HG03135 (cell line): ENCODE results near the gene LASP1NB.
"Not testable (repeated sequence)": the region's sequence is repeated elsewhere in the genome, so short reads cannot be mapped to it uniquely, and the experiment has no call there.

Experiments used
- ATAC-seq: cut with Tn5 transposase; IDR thresholded peaks from one replicate; pipeline ENCODE4 v1.9.1; 2021; ENCODE audit warnings: mild to moderate bottlenecking, moderate library complexity; ENCODE audit not compliant: unreplicated experiment

LASP1NB gene

DNA sequence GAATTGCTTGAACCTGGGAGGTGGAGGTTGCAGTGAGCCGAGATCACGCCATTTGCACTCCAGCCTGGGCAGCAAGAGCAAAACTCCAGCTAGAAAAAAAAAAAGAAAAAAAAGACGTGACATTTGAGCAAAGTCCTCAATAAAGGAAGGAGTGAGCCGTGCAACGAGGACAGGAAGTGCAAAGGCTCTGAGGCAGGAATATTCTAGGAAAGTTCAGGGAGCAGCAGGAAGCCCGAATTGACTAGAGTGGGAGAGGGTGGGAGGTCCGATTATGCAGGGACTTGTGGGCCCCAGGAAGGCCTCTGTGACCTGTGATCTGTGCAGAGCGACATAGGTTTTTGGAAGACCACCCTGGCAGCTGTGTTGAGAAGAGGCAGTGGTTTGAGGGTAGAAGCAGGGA is 8.6 kb upstream of the LASP1NB start:
- no peak for ATAC-seq

DNA sequence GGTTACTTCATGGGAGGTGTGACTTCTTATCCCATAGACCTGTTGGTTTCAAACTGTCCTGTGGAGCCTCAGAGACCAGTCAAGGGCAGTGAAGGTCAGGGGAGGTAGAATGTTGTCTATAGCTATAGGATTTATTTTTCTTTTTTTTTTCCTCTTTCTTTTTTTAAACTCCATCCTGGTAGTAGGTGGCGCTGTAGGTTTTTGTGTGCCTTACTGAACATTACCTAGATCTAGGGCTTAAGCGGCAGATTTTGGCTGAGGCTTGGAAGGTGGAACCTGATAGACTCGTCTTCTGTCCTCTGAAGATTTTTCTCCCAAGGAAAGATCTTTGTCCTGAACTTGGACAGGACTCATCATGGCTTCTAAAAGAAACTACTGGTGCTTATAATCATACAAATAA is 8.2 kb upstream of the LASP1NB start:
- ATAC-seq, result no peak

DNA sequence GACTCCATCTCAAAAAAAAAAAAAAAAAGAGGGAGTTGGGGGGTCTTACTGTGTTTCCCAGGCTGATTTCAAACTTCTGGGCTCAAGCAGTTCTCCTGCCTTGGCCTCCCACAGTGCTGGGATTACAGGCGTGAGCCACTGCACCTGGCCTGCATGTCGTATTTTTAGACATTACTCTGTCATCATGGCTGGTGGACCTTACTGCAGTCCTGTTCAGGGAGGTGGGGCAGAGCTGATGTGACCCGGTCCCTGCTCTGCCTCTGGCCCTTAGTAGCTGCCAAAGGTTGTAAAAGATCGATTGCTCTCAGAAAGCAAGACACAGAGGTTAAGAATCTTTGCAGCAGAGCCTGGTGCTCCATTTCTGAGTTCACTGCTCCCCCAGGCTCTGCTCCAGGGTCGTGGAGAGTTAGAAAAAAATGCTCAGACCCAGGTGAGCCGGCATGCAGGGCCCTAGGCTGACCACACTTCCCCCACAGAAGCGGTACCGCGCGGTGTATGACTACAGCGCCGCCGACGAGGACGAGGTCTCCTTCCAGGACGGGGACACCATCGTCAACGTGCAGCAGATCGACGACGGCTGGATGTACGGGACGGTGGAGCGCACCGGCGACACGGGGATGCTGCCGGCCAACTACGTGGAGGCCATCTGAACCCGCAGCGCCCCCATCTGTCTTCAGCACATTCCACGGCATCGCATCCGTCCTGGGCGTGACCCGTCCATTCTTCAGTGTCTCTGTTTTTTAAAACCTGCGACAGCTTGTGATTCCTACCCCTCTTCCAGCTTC is 7.1 kb upstream of the LASP1NB start:
- no peak for ATAC-seq

GRCh38 chr17:38918916-38919315 is 6.5 kb upstream of the LASP1NB start:
- ATAC-seq, result no peak

DNA sequence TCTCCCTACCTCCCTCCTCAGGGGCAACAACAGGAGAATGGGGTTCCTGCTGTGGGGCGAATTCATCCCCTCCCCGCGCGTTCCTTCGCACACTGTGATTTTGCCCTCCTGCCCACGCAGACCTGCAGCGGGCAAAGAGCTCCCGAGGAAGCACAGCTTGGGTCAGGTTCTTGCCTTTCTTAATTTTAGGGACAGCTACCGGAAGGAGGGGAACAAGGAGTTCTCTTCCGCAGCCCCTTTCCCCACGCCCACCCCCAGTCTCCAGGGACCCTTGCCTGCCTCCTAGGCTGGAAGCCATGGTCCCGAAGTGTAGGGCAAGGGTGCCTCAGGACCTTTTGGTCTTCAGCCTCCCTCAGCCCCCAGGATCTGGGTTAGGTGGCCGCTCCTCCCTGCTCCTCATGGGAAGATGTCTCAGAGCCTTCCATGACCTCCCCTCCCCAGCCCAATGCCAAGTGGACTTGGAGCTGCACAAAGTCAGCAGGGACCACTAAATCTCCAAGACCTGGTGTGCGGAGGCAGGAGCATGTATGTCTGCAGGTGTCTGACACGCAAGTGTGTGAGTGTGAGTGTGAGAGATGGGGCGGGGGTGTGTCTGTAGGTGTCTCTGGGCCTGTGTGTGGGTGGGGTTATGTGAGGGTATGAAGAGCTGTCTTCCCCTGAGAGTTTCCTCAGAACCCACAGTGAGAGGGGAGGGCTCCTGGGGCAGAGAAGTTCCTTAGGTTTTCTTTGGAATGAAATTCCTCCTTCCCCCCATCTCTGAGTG is 5.9 kb upstream of the LASP1NB start:
- no peak for ATAC-seq

DNA sequence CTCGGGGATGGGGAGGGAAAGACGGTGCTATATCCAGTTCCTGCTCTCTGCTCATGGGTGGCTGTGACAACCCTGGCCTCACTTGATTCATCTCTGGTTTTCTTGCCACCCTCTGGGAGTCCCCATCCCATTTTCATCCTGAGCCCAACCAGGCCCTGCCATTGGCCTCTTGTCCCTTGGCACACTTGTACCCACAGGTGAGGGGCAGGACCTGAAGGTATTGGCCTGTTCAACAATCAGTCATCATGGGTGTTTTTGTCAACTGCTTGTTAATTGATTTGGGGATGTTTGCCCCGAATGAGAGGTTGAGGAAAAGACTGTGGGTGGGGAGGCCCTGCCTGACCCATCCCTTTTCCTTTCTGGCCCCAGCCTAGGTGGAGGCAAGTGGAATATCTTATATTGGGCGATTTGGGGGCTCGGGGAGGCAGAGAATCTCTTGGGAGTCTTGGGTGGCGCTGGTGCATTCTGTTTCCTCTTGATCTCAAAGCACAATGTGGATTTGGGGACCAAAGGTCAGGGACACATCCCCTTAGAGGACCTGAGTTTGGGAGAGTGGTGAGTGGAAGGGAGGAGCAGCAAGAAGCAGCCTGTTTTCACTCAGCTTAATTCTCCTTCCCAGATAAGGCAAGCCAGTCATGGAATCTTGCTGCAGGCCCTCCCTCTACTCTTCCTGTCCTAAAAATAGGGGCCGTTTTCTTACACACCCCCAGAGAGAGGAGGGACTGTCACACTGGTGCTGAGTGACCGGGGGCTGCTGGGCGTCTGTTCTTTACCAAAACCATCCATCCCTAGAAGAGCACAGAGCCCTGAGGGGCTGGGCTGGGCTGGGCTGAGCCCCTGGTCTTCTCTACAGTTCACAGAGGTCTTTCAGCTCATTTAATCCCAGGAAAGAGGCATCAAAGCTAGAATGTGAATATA is 4.8 kb upstream of the LASP1NB start:
- ATAC-seq, result no peak

DNA sequence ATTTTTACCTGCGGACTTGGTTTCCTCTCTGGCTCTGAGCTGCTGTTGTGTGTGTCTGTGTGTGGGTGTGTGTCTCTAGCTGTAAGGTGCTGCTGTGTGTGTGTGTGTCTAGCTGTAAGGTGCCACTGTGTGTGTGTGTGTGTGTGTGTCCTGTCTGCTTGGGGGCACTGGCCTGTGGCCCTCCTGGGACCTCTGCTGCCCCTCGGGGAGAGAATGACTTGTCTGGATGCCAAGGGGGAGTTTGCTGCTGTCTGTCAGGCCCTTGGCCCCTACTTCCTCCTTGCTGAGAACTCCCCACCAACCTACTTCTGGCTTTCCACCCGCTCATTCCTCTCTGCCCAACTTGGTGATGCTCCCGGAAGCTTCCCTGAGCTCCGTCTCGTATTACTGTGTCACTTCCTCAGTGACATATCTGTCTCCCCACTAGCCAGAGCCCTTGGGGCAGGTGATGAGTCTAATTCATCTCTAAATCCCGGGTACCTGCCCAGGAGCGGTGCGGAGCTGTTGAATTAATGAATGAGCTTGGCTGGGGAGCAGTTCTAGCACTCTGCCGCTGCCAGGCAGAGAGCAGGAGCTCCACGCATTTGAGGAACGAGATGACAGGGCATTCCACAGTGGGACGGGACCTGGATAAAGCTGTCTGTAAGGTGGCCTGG is 3.5 kb upstream of the LASP1NB start:
- no peak for ATAC-seq

- ATAC-seq, result no peak
Measured at GRCh38 chr17:38922538-38923297, 2.7 kb upstream of the LASP1NB start.

- ATAC-seq, result no peak
Measured at GRCh38 chr17:38926293-38927070, 1.1 kb downstream of the LASP1NB start.

DNA sequence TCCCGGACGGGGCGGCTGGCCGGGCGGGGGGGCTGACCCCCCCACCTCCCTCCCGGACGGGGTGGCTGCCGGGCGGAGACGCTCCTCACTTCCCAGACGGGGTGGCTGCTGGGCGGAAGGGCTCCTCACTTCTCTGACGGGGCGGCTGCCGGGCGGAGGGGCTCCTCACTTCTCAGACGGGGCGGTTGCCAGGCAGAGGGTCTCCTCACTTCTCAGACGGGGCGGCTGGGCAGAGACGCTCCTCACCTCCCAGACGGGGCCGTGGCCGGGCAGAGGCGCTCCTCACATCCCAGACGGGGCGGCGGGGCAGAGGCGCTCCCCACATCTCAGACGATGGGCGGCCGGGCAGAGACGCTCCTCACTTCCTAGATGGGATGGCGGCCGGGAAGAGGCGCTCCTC is 5.4 kb downstream of the LASP1NB start:
- ATAC-seq, result not testable (repeated sequence)

DNA sequence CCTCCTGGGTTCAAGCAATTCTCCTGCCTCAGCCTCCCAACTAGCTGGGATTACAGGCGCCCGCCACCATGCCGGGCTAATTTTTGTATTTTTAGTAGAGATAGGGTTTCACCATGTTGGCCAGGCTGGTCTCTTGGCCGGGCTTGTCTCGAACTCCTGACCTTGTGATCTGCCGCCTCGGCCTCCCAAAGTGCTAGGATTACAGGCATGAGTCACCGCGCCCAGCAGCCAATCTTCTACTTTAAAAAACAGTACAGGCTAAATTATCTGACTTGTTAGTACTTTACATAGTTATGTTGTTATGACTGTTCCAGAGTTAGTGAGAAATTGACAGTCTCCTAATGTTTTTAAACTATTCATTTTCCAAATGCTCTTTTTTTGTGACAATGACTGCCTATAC is 8.5 kb downstream of the LASP1NB start:
- ATAC-seq, result not testable (repeated sequence)

DNA sequence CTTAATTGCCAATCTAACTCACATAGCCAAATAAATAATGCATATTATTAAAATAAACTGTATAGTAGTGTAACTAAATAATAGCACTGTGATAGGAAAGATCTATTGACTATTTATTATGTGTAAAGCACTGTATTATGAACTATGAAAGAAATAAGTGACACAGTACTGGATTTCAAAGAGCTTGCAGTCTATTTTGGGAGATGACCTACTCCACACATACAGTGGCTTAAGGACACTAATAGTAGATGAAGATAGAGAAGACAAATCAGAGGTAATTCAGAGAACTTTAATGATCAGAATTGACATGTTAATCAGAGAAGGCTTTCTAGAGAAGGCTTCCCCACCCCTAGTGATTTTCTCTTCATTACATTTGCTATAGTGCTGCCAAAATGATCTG is 14.6 kb downstream of the LASP1NB start:
- no peak for ATAC-seq

GRCh38 chr17:38940404-38940803 is 15.0 kb downstream of the LASP1NB start:
- ATAC-seq, result no peak

DNA sequence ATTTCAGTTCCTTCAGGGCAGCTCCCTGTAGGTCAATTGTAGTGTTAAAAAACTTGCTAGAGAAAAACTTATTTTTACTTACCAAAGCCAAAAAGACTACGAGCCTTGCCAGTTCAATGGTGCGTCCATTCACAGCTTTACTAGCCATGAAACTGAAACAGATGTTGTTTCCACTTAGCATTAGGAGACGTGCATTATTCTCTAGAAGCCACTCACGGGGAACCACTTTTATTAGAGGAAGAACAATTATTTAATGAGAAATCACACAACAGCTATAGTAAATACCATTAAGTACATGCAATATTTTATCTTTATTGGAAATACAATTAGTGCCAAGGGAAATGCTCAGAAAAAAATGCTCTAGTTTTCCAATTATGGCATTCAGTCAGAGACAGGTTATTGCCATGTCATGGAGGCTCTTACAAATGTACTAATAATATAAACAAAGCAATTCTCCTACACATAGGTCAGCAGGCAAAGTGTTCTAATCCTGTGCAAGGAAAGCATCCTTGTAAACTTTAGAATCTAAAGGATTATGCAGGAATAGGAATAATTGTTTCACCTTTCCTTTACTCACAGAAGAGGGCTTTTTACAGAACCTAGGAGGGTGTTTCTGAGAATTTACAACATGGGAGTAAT is 17.4 kb downstream of the LASP1NB start:
- ATAC-seq, result no peak

DNA sequence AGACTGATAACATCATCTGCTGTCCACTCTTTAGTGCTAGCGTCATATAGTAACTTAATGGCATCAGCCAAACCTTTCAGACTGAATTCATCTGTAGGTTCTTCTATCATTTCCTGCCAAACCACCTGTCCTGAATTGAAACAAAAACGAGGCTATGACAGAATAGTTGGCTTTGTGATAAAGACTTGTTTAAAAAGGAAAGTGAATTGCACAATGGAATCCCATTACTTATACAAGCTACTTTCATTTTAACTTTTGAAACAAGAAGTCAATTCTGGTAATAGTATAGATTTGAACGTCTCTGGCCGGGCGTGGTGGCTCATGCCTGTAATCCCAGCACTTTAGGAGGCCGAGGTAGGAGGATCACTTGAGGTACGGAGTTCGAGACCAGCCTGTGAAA is 18.2 kb downstream of the LASP1NB start:
- ATAC-seq, result no peak

- ATAC-seq, result no peak
Measured at GRCh38 chr17:38947189-38947588, 21.8 kb downstream of the LASP1NB start.

GRCh38 chr17:38953800-38954199 is 28.4 kb downstream of the LASP1NB start:
- not testable (repeated sequence) for ATAC-seq

DNA sequence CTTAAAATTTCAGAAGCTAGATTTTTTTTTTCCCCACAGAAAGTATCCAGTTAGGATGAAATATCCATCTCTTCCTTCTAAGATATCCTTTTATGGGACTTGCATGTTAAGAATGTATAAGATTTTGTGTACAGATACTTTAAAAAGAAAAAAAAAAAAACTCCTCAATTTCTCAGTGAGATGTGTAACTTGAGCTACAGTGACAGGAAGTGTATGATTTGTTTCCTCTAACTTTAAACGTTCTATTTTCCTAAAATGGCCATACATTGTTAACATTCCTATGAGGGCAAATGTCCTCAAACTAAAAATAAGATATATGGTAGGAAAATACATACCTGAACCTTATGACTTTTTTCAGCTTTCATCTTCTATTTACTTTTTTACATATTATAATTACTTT is 32.9 kb downstream of the LASP1NB start:
- ATAC-seq, result no peak

DNA sequence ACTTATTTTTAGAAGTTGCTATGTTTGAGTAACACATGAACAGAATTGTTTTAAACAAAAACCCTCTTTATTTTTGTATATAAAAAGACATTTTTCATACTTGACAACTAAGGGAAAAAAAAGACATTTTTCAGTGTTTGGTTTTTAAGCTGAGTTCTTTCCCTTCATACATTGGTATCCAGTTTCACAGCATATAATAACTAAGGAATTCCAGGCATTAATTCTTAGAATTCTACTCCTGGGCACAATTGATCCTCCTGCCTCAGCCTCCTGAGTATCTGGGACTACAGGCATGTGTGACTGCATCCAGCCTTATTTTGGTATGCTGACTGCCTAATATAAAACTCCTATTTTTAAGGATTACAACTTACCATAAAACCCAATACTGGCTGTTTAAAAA is 33.3 kb downstream of the LASP1NB start:
- ATAC-seq, result no peak
